GM12891 (cell line): ENCODE results near the gene PBXIP1.
"Not testable (repeated sequence)": the region's sequence is repeated elsewhere in the genome, so short reads cannot be mapped to it uniquely, and the experiment has no call there.

Experiments
- PAX5 ChIP-seq: IDR thresholded peaks from 2 replicates; pipeline ENCODE4 v1.6.1; 2011; ENCODE audit warnings: low read length, moderate library complexity, mild to moderate bottlenecking; ENCODE audit not compliant: insufficient read depth, severe bottlenecking
- POLR2A ChIP-seq: IDR thresholded peaks from 2 replicates; pipeline ENCODE4 v1.6.1; 2011; ENCODE audit warnings: low read depth, low read length, control low read depth
- POLR2AphosphoS5 ChIP-seq: IDR thresholded peaks from 2 replicates; pipeline ENCODE4 v1.6.1; 2011; ENCODE audit warnings: low read depth, low read length, control low read depth
- POU2F2 ChIP-seq: IDR thresholded peaks from 2 replicates; pipeline ENCODE4 v1.6.1; 2011; ENCODE audit warnings: low read depth, mild to moderate bottlenecking, control low read depth, low read length, moderate library complexity
- SPI1 ChIP-seq: IDR thresholded peaks from 2 replicates; pipeline ENCODE4 v1.6.1; 2011; ENCODE audit warnings: low read depth, low read length, control low read depth
- TAF1 ChIP-seq: IDR thresholded peaks from 2 replicates; pipeline ENCODE4 v1.6.1; 2011; ENCODE audit warnings: low read depth, low read length, control low read depth

DNA sequence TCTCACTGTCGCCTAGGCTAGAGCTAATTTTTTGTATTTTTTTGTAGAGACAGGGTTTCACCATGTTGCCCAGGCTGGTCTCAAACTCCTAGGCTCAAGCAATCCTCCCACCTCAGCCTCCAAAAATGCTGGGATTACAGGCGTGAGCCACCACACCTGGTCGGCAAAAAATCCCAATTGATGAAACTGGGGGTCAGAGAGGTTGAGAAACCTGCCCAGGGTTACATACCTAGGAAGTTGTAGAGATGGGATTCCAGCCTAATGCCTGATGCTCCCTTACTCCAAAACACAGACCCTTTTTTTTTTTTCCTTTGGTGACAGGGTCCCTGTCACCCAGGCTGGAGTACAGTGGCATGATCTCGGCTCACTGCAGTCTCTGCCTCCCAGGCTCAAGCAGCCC, 30.8 kb upstream of the PBXIP1 start:
- TF ChIP-seq TAF1, POLR2AphosphoS5, POLR2A, PAX5, POU2F2, SPI1: not testable (repeated sequence)
